NCI-H2196 treated with DMSO at 0.1 percent for 48 hours (cell line): Measurements from ENCODE around the gene MINDY4.

Experiments
- DNase-seq: peaks from one replicate; lab custom pipeline; 2025; ENCODE audit not compliant: unreplicated experiment; lab: John Stamatoyannopoulos, UW

Gene MINDY4

GRCh38 chr7:30771174-30771879, at the start of gene MINDY4:
Gene MINDY4 (plus strand): TSS chr7:30771417. CDS start chr7:30771494, 77 bp downstream.
- DNase-seq: peak; percentile 46

GRCh38 chr7:30722187-30722586, 49.0 kb upstream of the MINDY4 start:
- no peak for DNase-seq

GRCh38 chr7:30722671-30723070, 48.5 kb upstream of the MINDY4 start:
- DNase-seq: no peak

- no peak for DNase-seq
These were observed 47.4 kb upstream of the MINDY4 start for GRCh38 chr7:30723776-30724175.

GRCh38 chr7:30726296-30727006, 44.8 kb upstream of the MINDY4 start:
- no peak for DNase-seq

- DNase-seq: no peak
These were observed 43.9 kb upstream of the MINDY4 start for GRCh38 chr7:30727061-30727945.

- DNase-seq: no peak
These were observed 42.6 kb upstream of the MINDY4 start for GRCh38 chr7:30728591-30729100.

GRCh38 chr7:30729642-30730041, 41.6 kb upstream of the MINDY4 start:
- no peak for DNase-seq

GRCh38 chr7:30730097-30730496, 41.1 kb upstream of the MINDY4 start:
- DNase-seq: no peak

GRCh38 chr7:30730996-30731395, 40.2 kb upstream of the MINDY4 start:
- DNase-seq: no peak

- DNase-seq: no peak
These were observed 39.6 kb upstream of the MINDY4 start for GRCh38 chr7:30731581-30731980.

GRCh38 chr7:30732606-30733005, 38.6 kb upstream of the MINDY4 start:
- no peak for DNase-seq

GRCh38 chr7:30733216-30733615, 38.0 kb upstream of the MINDY4 start:
- no peak for DNase-seq

GRCh38 chr7:30733691-30734090, 37.5 kb upstream of the MINDY4 start:
- no peak for DNase-seq

- no peak for DNase-seq
These were observed 36.7 kb upstream of the MINDY4 start for GRCh38 chr7:30734497-30734896.

- DNase-seq: no peak
These were observed 35.6 kb upstream of the MINDY4 start for GRCh38 chr7:30735631-30736030.

GRCh38 chr7:30736291-30736690, 34.9 kb upstream of the MINDY4 start:
- no peak for DNase-seq

- no peak for DNase-seq
These were observed 32.9 kb upstream of the MINDY4 start for GRCh38 chr7:30738026-30738915.

GRCh38 chr7:30739691-30740090, 31.5 kb upstream of the MINDY4 start:
- no peak for DNase-seq

GRCh38 chr7:30740417-30741181, 30.6 kb upstream of the MINDY4 start:
- DNase-seq: peak; percentile 41
